GM12801 (cell line): ENCODE measurements around the gene LGALS9.

Source experiments
- CTCF ChIP-seq: IDR thresholded peaks from one replicate; pipeline ENCODE4 v1.5.1; 2011; ENCODE audit warnings: control low read depth; ENCODE audit not compliant: insufficient read length; ENCODE audit errors: extremely low read depth

Gene LGALS9

GRCh38 chr17:27646232-27646631, 15.2 kb downstream of the LGALS9 start:
- TF ChIP-seq CTCF = no peak

- no peak for TF ChIP-seq CTCF
Measured at GRCh38 chr17:27647765-27648164, 16.8 kb downstream of the LGALS9 start.

DNA sequence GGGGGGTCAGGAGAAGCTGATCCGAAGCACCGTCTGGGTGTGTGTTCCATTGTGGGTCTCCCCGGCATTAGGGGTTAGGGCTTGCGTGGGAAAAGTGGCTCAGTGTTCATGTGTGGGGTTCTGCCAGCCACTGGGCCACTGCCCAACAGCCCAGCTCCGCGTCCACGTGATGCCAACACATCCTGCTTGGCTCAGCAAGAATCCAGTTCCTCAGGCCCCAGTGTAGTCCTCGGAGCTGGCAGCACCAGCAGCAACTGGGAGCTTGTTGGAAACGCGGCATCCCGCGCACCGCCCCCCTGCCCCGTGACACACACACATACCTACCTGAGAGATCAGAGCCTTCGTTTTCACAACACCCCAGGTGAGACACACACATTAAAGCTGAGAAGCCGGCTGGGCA, 18.9 kb downstream of the LGALS9 start:
- TF ChIP-seq CTCF = no peak

DNA sequence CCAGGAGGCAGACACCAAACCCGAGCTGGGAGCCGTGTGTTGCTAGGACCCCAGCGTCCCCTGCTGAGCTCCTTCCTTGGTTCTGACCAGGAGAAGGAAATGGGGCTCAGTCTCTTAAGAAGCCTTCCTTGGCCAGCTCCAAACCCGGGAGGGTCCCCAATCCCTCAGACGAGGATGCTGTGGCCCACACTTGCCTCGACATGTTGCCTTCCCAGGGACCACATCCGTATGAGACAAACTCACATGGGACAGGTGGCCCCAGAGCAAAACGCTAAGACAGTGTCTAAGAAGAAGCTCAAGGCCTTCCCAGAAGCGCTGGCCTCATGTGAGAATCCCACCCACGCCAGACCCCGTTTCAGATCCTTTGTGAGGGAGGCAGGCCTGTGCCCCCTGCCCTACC, 19.8 kb downstream of the LGALS9 start:
- TF ChIP-seq CTCF = no peak

- TF ChIP-seq CTCF = no peak
Measured at GRCh38 chr17:27651411-27652345, 20.7 kb downstream of the LGALS9 start.

DNA sequence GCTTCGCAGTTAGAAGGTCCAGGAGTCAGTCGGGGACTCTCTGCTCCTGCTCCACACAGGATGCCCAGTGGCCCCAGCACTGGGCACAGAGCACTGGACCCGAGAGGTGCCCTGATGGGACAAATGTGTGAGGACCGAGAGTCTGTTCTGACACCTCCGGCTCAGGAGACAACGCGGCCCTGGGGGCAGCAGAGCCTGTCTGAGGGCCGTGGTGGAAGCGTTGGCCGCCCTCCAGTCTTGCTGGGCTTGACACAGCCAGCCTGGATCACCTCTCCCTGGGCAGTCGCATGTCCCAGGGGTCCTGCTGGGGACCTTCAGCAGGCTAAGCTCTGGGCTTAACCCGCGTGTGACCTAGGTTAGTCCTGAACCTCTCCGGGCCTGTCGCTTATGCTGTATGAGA, 23.1 kb downstream of the LGALS9 start:
- no peak for TF ChIP-seq CTCF

- TF ChIP-seq CTCF = no peak
Measured at GRCh38 chr17:27654654-27655524, 23.9 kb downstream of the LGALS9 start.
